NOMO-1 (cell line): ENCODE data around the gene FARSB.

ENCODE experiments used
- DNase-seq, 2 experiments: peaks; one replicate each; lab custom pipeline; 2025; ENCODE audit not compliant: unreplicated experiment in 2 of 2; lab: John Stamatoyannopoulos, UW

The FARSB gene

GRCh38 chr2:222668494-222669154, 12.7 kb upstream of the FARSB start:
- DNase-seq, result peak in 1 of 2 experiments; percentile 71

DNA sequence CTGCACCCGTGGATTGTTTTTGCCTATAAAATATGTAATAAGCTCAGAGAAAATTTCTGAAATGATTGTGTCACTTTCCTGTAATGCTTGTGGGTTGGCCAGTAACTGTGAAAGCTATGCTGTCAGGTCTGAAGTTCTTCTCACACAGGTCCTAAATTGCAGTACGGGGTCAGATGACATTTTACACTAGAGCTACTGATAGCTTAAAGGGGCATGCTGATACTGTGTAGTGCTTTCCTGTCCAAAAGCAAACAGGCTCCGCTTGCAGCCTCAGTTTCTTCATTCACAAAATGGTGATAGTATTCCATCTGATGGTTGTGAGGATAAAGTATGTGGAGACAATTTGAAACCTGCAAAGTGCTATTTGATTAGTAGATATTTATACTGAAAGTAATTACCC, 7.6 kb upstream of the FARSB start:
- DNase-seq, result peak; percentile 64 to 66

DNA sequence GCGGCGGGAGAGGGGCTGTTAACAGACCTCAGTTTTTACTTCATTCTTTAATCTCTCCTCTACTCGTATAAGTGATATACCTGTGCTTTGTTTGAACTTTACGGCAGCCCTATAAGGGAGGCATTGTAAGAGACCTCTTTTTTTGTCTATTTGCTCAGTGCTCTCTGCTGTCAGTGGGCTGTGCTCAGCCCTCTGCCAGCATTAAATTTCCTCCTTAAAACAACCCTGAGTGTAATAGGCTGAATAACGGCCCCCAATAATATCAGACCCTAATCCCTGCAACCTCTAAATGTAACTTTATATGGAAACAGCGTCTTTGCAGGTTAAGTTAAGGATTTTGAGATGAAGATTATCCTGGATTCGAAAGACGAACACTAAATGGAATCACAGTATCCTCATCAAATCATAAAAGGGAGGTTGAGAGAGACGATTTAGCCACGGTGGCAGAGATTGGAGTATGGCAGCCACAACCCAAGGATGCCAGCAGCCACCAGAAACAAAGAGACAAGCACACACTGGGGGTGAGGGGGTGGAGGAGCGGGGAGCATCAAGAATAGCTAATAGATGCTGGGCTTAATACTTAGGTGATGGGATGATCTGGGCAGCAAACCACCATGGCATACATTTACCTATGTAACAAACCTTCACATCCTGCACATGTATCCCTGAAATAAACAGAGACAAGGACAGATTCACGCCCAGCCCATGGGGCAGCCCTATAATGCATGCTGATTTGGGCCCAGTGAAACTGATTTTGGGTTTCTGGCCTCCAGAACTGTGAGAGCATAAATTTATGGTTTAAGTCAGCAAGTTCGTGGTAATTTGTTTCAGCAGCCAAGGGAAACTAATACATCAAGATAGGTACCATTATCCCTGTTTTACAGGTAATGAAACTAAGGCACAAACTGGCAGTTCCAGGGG, 894 bp upstream of the FARSB start:
- DNase-seq, result no peak

DNA sequence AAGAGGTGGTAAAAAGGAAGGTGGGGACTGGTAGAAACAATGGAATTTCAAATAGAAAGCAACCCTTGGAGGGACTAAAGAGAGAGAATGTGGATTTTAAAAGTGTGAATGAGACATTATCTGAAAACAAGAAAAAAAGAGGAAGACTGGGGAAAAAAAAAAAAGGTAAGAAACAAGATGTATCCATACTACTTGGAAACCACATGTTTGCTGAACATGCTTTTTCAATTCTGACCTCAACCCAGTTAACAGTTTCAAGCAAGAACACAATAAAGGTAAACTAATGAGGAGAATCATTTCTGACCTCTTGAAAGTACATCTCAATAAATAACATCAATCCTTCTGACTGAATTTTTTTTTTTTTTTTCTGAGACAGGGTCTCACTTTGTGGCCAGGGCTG, 2.6 kb downstream of the FARSB start:
- no peak for DNase-seq

- DNase-seq, result peak; percentile 7 to 59
These were observed 3.2 kb downstream of the FARSB start for GRCh38 chr2:222652491-222653255.

DNA sequence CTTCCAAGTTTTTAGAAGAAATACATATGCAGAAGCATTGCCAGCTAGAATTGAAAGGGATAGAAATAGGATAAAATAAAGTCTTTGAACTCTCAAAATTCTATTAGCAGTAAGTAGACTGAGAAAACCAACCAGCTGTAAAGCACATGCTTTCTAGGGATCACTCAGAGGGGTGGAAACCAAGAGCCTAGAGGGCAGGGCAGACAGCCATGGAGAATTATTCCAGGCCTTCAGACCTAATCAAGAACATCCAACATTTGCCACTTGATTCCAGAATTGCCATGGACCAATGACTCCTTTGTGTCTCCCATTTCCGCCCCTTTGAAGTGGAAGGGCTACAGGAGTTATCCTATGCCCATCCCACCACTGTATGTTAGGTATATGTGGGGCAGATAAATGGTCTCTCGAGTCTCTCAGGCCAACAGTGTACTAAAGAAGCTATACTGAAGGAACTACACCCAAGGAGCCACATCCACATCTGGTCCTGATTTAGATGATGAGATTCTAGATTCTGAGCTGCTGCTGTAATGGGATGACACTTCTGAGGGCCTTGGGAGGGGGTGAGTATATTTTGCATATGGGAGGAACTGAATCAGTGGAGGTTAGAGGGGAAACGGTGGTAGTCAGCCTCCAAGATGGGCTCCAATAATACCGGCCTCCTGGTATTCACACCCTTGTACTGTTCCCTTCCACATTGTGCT, 4.0 kb downstream of the FARSB start:
- no peak for DNase-seq

- DNase-seq, result no peak
These were observed 6.1 kb downstream of the FARSB start for GRCh38 chr2:222649801-222650200.

DNA sequence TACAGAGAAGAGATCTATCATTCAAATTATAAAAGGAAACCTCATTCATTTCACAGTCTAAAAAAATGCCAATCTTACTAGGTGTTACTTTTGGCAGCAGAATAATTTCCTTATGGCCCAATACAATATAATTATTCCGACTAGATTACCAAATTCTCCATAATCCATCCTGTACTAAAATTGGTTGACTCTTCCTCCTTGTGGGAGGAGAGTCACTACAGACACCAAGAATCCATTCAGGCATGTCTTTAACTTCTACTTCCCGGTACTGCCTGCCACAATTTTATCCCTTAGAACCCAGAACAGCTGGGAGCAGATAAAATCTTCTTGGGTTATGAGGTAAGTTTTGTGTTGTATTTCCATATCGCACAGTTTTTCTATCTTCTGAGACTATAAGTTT, 9.9 kb downstream of the FARSB start:
- DNase-seq, result no peak

DNA sequence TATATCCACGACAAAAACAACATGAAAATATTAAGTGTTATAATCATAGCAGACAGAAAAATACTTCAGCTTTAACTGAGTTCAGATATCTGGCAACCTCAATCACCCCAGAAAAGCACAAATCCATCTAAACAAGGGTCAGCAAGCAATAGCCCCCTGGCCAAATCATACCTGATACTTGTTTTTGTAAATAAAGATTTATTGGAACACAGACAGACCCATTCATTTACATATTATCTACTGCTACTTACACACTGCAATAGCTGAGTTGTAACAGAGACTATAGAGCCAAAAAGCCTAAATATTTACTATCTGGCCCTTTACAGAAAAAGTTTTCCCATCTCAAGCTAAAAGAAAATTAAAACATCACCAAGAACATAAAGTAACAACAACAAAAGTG, 12.8 kb downstream of the FARSB start:
- DNase-seq, result no peak

- DNase-seq, result no peak
These were observed 14.6 kb downstream of the FARSB start for GRCh38 chr2:222641336-222641735.

GRCh38 chr2:222637067-222637466, 18.8 kb downstream of the FARSB start:
- no peak for DNase-seq

- DNase-seq, result no peak
These were observed 20.6 kb downstream of the FARSB start for GRCh38 chr2:222635295-222635694.

GRCh38 chr2:222627764-222628163, 28.1 kb downstream of the FARSB start:
- DNase-seq, result no peak

GRCh38 chr2:222623756-222624309, 32.1 kb downstream of the FARSB start:
- DNase-seq, result no peak

DNA sequence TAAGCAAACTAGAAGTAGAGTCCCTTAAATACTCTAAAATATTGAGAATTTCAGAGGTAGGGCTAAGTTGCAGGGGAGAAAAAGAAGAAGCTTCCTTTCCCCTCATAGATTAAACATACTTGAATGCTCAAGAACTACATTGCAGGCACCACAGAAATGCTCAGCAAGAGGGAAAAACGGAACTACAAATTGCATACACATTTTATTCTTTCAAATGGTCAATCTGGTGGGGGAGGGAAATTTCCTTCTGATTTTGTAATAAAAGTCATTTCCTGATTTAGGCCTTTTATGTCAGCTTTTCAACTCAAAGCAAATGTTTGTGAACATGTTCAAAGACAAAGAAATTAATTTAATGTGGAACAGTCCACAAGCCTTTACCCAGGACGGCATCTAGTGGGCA, 33.0 kb downstream of the FARSB start:
- DNase-seq, result peak; percentile 76 to 83

GRCh38 chr2:222621893-222622292, 34.0 kb downstream of the FARSB start:
- DNase-seq, result no peak

DNA sequence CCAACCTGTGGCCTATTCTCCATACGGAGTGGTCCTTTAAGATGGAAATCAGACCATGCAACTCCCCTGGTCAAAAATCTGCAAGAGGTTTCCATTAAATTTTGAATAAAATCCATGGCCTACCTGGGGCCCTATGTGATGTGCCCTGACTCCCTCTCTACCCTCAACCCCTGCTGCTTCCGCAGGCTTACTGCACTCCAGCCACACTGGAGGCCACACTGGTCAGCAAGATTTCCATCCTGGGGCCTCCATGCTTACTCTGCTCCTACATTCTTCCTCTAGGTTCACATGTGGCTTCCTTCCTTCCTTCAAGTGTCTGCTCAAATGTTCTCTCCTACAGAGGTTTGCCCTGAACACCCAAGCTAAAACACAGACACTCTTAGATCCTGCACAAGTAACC, 40.6 kb downstream of the FARSB start:
- no peak for DNase-seq

GRCh38 chr2:222613715-222614331, 42.1 kb downstream of the FARSB start:
- DNase-seq, result peak; percentile 2 to 42

- peak; percentile 68 for DNase-seq
These were observed 44.2 kb downstream of the FARSB start for GRCh38 chr2:222611684-222612083.

DNA sequence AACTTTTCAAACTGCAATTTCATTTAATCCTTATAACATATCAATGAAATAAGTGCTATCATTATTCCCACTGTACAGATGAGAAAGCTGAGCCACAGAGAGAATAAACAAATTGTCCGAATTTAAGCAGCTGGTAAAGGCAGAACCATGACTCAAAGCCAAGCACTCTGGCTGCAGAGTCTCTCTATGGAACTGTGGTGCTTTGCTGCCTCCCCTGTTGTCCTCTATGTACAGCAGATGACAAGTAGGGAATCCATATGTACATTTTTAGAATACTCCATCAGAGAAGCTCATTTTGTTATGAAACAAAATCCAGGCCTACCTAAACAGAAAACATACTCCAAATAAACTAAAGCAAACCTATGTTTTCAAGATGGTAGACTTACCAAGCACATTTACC, 45.1 kb downstream of the FARSB start:
- DNase-seq, result no peak
